ENCODE measurements around the gene EPB41. TPM values are rescaled to one million over a fixed set of nuclear protein-coding genes. Genes with fewer than 3 reads are reported as not detected.

Gene EPB41
- total and polyA plus RNA-seq, 2 donors (not counting 3 experiments of a cell fraction or from before 2014, with no cell fraction given), result 22.3 to 45.7 TPM

- no peaks in the 10 kb centered on the region for H3K9me1 ChIP-seq (replicated peaks; ENCODE audit: control insufficient read depth, extremely low read depth, insufficient read depth, low read length)
- H3K4me1 ChIP-seq (ENCODE audit: control insufficient read depth, extremely low read depth, insufficient read depth, low read length), result no peaks in the 10 kb centered on the region
- DNase-seq (ENCODE audit: low read depth, low spot score), result peak; percentile 15
- TF ChIP-seq CTCF (IDR thresholded peaks at IDR 0.05; ENCODE audit: extremely low read depth in 1 of 2, insufficient read depth in 1 of 2, low read depth in 1 of 2, low read length in 2 of 2), result no peak
- no peak for TF ChIP-seq EZH2 (IDR thresholded peaks at IDR 0.05; ENCODE audit: borderline replicate concordance, low read depth, low read length, severe bottlenecking)
- no peak for TF ChIP-seq GATA2 (IDR thresholded peaks at IDR 0.05; ENCODE audit: insufficient read depth, insufficient read length, low read depth, low read length)
- no peak for TF ChIP-seq FOS (IDR thresholded peaks at IDR 0.05; ENCODE audit: borderline replicate concordance, insufficient read depth, low read length)
- TF ChIP-seq MYC (IDR thresholded peaks at IDR 0.05; ENCODE audit: low read depth, low read length), result no peak
- TF ChIP-seq POLR2A (IDR thresholded peaks at IDR 0.05; ENCODE audit: low read depth, low read length), result no peak
- TF ChIP-seq POLR2AphosphoS5 (IDR thresholded peaks at IDR 0.05; ENCODE audit: insufficient read depth, low read depth, low read length), result no peak
- no peak for TF ChIP-seq MAX (IDR thresholded peaks at IDR 0.05; ENCODE audit: insufficient read depth, insufficient read length)
- TF ChIP-seq JUN (IDR thresholded peaks at IDR 0.05; ENCODE audit: borderline replicate concordance, insufficient read depth, insufficient read length, low read depth), result no peak
- no peak overlapping the region for H2AFZ ChIP-seq (ENCODE audit: low read depth, low read length)
- H3K4me2 ChIP-seq (ENCODE audit: insufficient read depth, low read length), result no peak overlapping the region
- H3K36me3 ChIP-seq (ENCODE audit: control insufficient read depth in 2 of 2, extremely low read depth in 1 of 2, insufficient read depth in 2 of 2, low read length in 2 of 2), result peaks cover 0 to 3% of the 10 kb centered on the region in 2 experiments
- FAIRE-seq, result no peak
- ChIA-PET POLR2A (no interaction called here), CTCF (interaction anchor here (1.0 to 2.2 kb wide), 2 partner anchors 15 to 173 kb away, joined by 4 to 10 read pairs; no protein-coding TSS in a partner anchor)
- no TSS peak for BruUV-seq (replicated peaks)
- H3K4me3 ChIP-seq (replicated peaks in 1 of 3; ENCODE audit: insufficient read depth in 1 of 3, low read depth in 1 of 3, low read length in 3 of 3), result no peak overlapping the region
- intact Hi-C loops (cut with micrococcal nuclease) (no loop called here), dilution Hi-C loops (cut with MboI; ENCODE audit: extremely low pct_ligation_motif_present, low sequenced_read_pairs) (no loop called here)
- no peaks in the 10 kb centered on the region for H3K79me2 ChIP-seq (ENCODE audit: control insufficient read depth, insufficient read depth, low read length)
- no peak overlapping the region for H3K27ac ChIP-seq (ENCODE audit: insufficient read depth, low read depth, low read length)
- H3K9me3 ChIP-seq (replicated peaks; ENCODE audit: control insufficient read depth, insufficient read depth, low read length), result no peaks in the 10 kb centered on the region
- H4K20me1 ChIP-seq (replicated peaks; ENCODE audit: control insufficient read depth, extremely low read depth, insufficient read depth, low read length), result no peaks in the 10 kb centered on the region
- H3K9ac ChIP-seq (replicated peaks; ENCODE audit: extremely low read depth, insufficient read depth, low read length), result no peak overlapping the region
- H3K27me3 ChIP-seq (ENCODE audit: control insufficient read depth in 2 of 2, insufficient read depth in 2 of 2, low read length in 2 of 2), result no peaks in the 10 kb centered on the region
Measured at GRCh38 chr1:29050166-29050565, 135.8 kb downstream of the EPB41 start.

Data from endothelial cell of umbilical vein (primary cell).